ENCODE data around the gene NKAIN2. TPM values are rescaled to one million over a fixed set of nuclear protein-coding genes. Genes with fewer than 3 reads are reported as not detected.

NKAIN2 gene
- total RNA-seq, 2 donors from 2014 or later = 0.31 to 2.3 TPM

- H3K4me3 ChIP-seq = no peak overlapping the region
- no peak for TF ChIP-seq CTCF (IDR thresholded peaks at IDR 0.05)
- H3K9me3 ChIP-seq = no peaks in the 10 kb centered on the region
- H3K4me1 ChIP-seq = no peaks in the 10 kb centered on the region
- no peak overlapping the region for H3K27ac ChIP-seq
- no peak for DNase-seq (ENCODE audit: low spot score)
- no peaks in the 10 kb centered on the region for H3K36me3 ChIP-seq
- H3K27me3 ChIP-seq = no peaks in the 10 kb centered on the region
Observed at GRCh38 chr6:123788319-123788718, 15.3 kb upstream of the NKAIN2 start.

GRCh38 chr6:123794190-123794589 lies 9.5 kb upstream of the NKAIN2 start:
- no peak overlapping the region for H3K27ac ChIP-seq
- H3K4me1 ChIP-seq = no peaks in the 10 kb centered on the region
- H3K27me3 ChIP-seq = no peaks in the 10 kb centered on the region
- no peak for TF ChIP-seq CTCF (IDR thresholded peaks at IDR 0.05)
- no peaks in the 10 kb centered on the region for H3K36me3 ChIP-seq
- no peak overlapping the region for H3K4me3 ChIP-seq
- no peak for DNase-seq (ENCODE audit: low spot score)
- no peaks in the 10 kb centered on the region for H3K9me3 ChIP-seq

DNA sequence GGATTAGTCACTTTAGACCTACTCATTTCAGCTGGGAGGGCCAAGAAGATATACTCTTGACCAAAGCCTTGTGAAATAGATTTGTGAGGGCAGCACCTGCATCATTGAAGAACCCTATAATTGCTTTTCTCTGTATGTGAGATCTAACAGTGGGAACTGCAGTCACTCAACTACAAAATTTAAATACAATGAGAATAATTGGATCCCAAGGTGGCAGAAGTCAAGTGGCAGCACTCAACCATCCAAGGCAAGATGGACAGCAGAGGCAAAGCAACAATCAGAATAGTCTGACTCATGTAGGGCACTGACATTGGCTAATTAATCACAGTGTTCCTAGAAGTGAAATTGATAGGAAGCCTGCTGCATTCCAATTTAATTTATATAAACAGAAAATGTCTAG lies 8.9 kb upstream of the NKAIN2 start:
- TF ChIP-seq CTCF (IDR thresholded peaks at IDR 0.05) = no peak
- no peak overlapping the region for H3K4me3 ChIP-seq
- no peak for DNase-seq (ENCODE audit: low spot score)
- H3K9me3 ChIP-seq = no peaks in the 10 kb centered on the region
- H3K27me3 ChIP-seq = no peaks in the 10 kb centered on the region
- H3K36me3 ChIP-seq = no peaks in the 10 kb centered on the region
- no peak overlapping the region for H3K27ac ChIP-seq
- no peaks in the 10 kb centered on the region for H3K4me1 ChIP-seq

- Histone ChIP-seq H3K36me3 (no peaks in the 10 kb centered on the region), H3K27me3 (no peaks in the 10 kb centered on the region), H3K4me3 (no peak overlapping the region), H3K4me1 (peaks cover 0 to 11% of the 10 kb centered on the region in 2 donors), H3K27ac (no peak overlapping the region), H3K9me3 (no peaks in the 10 kb centered on the region)
- TF ChIP-seq CTCF (IDR thresholded peaks at IDR 0.05) = no peak
- DNase-seq (ENCODE audit: low spot score) = no peak
Observed at GRCh38 chr6:123801067-123801466, 2.6 kb upstream of the NKAIN2 start.

DNA sequence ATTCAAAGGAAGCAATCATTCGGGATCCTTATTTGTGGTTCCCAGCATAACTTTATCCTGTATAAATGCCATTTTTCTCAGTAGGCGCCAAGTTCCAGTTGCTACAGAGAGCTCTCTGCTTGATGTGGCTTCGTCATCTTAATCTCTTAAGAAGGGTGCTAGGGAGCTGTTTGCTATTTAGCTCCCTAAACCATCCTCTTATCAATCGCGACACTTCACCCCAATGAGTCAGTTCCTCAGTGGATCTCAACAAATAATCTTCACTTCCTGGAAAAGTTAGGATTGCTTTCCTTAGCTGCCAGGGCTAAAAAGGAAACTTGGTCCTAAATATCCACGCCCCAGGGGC lies 1.3 kb upstream of the NKAIN2 start:
- H3K36me3 ChIP-seq = no peaks in the 10 kb centered on the region
- no peaks in the 10 kb centered on the region for H3K9me3 ChIP-seq
- DNase-seq (ENCODE audit: low spot score) = no peak
- H3K4me3 ChIP-seq = peak overlapping the region; percentile 51 to 64
- no peak for TF ChIP-seq CTCF (IDR thresholded peaks at IDR 0.05)
- peaks cover 0 to 11% of the 10 kb centered on the region in 2 donors for H3K4me1 ChIP-seq
- H3K27ac ChIP-seq = no peak overlapping the region
- H3K27me3 ChIP-seq = no peaks in the 10 kb centered on the region

GRCh38 chr6:123802697-123803503 lies 765 bp upstream of the NKAIN2 start:
- H3K36me3 ChIP-seq = no peaks in the 10 kb centered on the region
- no peaks in the 10 kb centered on the region for H3K27me3 ChIP-seq
- peak overlapping the region; percentile 51 to 64 for H3K4me3 ChIP-seq
- peak; percentile 70 to 95 for TF ChIP-seq CTCF (IDR thresholded peaks at IDR 0.05)
- H3K4me1 ChIP-seq = peaks cover 0 to 11% of the 10 kb centered on the region in 2 donors
- H3K27ac ChIP-seq = peak overlapping the region in 1 of 2 donors; percentile 12
- H3K9me3 ChIP-seq = no peaks in the 10 kb centered on the region
- peak; percentile 74 for DNase-seq (ENCODE audit: low spot score)
